Astrocyte of the cerebellum (primary cell): ENCODE measurements around the gene MRTFA.

Source experiments
- DNase-seq: peaks from one replicate; pipeline ENCODE4 v3.0.0-alpha.2; 2011; ENCODE audit warnings: low read depth
- H3K4me3 ChIP-seq: 2 replicates; pipeline ENCODE4 v1.5.1; 2011; ENCODE audit warnings: mild to moderate bottlenecking, low read depth, low read length, moderate library complexity
- in situ Hi-C: cut with HindIII; loops from 2 replicates; pipeline ENCODE4 v1.10.0; 2017; ENCODE audit warnings: low sequenced_read_pairs
- TF ChIP-seq, protein P1 (sequence below): IDR thresholded peaks from 2 replicates; pipeline ENCODE4 v1.5.1; 2012; ENCODE audit warnings: low read length, low read depth, moderate library complexity, mild to moderate bottlenecking; ENCODE audit errors: missing control alignments

Gene MRTFA

DNA sequence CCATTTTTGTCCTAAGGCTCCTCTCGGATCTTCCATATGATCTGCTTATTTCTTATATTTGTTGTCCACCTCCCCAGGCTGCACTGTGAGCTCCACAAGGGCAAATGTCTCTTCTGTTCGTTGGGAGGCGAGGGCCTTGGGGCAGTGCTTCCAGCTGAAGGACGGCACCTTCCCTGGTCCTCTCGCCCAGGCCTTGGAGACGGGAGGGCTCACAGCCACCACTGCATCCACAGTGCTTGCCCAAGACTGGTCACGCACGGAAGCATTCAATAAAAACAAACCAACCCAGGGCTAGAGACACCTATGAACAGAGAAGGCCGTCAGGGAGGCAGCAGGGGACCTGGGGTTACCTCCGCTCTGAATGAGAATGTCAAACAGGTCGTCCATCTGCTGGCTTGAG is 219.9 kb downstream of the MRTFA start:
- in situ Hi-C loops = no loop called here
- TF ChIP-seq, protein P1, sequence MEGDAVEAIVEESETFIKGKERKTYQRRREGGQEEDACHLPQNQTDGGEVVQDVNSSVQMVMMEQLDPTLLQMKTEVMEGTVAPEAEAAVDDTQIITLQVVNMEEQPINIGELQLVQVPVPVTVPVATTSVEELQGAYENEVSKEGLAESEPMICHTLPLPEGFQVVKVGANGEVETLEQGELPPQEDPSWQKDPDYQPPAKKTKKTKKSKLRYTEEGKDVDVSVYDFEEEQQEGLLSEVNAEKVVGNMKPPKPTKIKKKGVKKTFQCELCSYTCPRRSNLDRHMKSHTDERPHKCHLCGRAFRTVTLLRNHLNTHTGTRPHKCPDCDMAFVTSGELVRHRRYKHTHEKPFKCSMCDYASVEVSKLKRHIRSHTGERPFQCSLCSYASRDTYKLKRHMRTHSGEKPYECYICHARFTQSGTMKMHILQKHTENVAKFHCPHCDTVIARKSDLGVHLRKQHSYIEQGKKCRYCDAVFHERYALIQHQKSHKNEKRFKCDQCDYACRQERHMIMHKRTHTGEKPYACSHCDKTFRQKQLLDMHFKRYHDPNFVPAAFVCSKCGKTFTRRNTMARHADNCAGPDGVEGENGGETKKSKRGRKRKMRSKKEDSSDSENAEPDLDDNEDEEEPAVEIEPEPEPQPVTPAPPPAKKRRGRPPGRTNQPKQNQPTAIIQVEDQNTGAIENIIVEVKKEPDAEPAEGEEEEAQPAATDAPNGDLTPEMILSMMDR = no peak
- no peak for DNase-seq
- H3K4me3 ChIP-seq = no peak overlapping the region

DNA sequence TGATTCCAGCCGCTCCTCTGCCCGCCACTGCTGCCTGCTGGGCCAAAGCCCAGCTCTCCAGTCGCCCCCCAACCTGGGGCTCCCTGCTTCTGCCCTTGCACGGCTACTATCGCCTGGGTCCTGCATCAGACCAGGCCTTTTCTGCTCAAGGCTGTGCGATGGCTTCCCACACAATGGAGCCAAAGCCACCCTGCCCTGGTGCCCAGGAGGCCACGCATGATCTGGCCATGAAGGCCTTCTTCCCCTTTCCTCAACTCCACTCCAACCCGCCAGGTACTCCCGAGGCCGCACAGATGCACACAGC is 220.3 kb downstream of the MRTFA start:
- in situ Hi-C loops = no loop called here
- TF ChIP-seq, protein P1 = no peak
- no peak for DNase-seq
- no peak overlapping the region for H3K4me3 ChIP-seq

DNA sequence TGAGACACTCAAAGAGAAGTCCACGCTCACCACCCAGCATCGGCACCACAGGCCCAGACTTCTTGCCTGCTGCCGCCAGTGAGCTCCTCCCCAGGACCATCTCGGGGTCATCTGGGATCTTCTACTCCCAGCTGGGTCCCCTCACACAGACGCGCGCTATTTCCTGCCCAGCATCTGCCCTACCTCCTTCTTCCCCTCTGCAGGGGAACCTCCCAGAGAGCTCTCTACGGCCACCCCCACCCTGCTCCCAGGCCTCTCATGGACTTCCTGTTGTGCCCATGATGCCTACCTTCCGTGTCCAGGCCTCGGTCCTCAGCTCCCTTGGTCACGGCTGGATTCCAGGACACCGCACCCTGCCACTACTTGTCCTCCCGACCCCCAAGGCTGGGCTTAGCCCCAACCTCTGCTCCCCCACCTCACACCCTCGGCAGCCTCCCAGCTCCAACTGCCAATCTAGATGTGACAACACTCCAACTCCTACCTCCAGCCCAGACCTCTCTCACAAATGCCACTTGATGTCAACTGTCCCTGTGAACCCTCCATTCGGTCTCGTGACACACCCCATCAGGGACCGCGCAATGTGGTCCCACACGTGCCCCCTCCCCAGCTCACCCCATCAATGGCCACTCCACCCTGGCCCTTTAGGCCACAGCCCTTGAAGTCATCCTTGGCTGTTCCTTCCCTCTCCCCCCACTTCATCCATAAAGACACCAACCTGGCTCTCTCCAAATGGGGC is 220.8 kb downstream of the MRTFA start:
- in situ Hi-C loops = no loop called here
- no peak for DNase-seq
- H3K4me3 ChIP-seq = no peak overlapping the region
- TF ChIP-seq, protein P1 = no peak

DNA sequence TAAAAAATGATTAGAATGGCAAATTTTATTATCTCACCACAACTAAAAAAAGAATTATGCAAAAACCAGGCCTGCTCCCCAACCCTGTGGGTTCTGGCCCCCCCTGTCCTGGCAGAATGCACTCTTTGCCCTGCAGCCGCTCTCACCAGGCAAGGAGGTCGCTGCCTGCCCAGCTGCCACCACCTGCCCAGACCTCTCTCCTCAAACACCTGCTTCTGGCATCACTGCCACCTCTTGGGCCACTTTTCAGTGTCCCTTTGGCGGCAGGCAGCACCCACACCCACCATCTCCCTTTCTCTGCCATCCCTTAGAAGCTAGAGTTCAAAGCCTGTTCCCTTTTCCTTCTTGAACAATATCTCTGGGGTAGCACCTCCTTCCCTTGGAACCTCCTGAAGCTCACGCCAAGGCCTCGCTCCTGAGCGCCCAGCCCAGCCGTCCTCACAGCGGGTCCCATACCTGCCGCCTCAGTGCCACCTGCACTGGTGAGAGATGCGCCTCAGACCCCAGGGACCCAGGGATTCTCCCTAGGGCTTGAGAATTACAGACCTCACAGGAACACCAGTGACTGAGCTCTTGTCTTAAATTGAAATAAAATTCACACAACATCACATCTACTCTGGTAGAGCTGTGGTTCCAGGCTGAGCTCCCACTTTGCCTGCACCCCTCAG is 221.5 kb downstream of the MRTFA start:
- in situ Hi-C loops = no loop called here
- DNase-seq = no peak
- TF ChIP-seq, protein P1 = no peak
- H3K4me3 ChIP-seq = no peak overlapping the region

DNA sequence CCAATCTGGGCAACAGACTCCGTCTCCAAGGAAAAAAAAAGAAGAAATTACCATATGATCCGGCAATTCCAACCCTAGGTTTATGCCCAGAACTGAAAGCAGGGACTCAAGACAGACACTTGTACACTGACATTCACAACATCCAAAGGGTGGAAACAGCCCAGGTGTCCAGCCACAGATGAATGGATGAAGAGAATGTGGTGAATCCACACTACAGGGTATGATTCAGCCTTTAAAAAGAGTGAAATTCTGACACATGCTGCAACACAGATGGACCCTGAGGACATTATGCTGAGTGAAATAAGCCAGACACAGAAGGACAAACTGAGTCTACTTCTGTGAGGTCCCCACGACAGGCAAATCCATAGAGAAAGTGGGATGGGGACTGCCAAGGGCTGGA is 222.2 kb downstream of the MRTFA start:
- in situ Hi-C loops = no loop called here
- DNase-seq = no peak
- TF ChIP-seq, protein P1 = no peak
- H3K4me3 ChIP-seq = no peak overlapping the region

DNA sequence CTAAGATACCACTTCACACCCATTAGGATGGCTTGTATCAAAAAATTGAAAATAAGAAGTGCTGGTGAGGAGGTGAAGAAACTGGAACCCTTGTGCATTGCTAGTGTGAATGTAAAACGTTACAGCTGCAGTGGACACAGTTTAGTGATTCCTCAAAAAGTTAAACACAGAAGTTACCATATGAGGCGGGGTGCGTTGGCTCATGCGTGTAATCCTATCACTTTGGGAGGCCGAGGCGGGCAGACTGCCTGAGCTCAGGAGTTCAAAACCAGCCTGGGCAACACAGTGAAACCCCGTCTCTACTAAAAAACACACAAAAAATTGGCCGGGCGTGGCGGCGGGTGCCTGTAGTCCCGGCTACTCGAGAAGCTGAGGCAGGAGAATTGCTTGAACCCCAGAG is 222.6 kb downstream of the MRTFA start:
- in situ Hi-C loops = no loop called here
- no peak overlapping the region for H3K4me3 ChIP-seq
- TF ChIP-seq, protein P1 = no peak
- DNase-seq = no peak
